GM21825 (cell line): ENCODE measurements around the gene HNRNPCL1.
"Not testable (repeated sequence)": the region's sequence is repeated elsewhere in the genome, so short reads cannot be mapped to it uniquely, and the experiment has no call there.

Experiments used
- ATAC-seq: cut with Tn5 transposase; IDR thresholded peaks from one replicate; pipeline ENCODE4 v1.9.1; 2021; ENCODE audit warnings: mild to moderate bottlenecking, moderate library complexity; ENCODE audit not compliant: unreplicated experiment

The HNRNPCL1 gene

DNA sequence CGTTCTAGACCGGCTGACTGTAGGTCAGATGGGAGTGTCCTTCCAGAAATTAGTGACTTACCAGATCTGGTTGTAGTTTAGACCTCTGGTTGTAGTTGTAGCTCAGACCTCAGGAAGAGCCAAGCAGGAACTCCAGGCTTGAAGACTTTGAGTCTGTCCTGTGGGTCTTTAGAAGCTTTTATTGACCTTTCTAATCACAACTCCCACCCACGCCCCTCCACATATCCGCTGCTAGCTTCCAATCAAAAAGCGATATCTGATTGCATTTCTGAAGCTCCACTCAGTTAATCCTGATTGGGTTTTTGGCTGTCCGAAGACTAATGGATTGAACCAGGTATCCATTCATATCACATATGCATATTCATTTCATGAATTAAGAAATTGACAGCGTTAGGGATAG, at the start of gene HNRNPCL1:
Gene HNRNPCL1 (minus strand): TSS at position 101 of the 400 bp plus-strand sequence. CDS start 431 bp downstream, outside the sequence.
- not testable (repeated sequence) for ATAC-seq

DNA sequence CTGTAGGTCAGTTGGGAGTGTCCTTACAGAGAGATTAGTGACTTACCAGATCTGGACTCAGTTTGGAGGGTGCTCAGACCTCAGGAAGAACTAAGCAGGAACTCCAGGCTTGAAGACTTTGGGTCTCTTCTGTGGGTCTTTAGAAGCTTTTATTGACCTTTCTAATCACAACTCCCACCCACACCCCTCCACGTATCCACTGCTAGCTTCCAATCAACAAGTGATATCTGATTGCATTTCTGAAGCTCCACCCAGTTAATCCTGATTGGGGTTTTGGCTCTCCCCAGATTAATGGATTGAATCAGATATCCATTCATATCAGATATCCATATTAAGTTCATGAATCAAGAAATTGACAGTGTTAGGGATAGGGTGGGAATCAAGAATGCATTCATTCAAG, 49.6 kb upstream of the HNRNPCL1 start, which contains the start of gene PRAMEF10:
Gene PRAMEF10 (minus strand): TSS at position 101 of the 400 bp plus-strand sequence. CDS start 2,423 bp downstream, outside the sequence.
- ATAC-seq, result not testable (repeated sequence)

DNA sequence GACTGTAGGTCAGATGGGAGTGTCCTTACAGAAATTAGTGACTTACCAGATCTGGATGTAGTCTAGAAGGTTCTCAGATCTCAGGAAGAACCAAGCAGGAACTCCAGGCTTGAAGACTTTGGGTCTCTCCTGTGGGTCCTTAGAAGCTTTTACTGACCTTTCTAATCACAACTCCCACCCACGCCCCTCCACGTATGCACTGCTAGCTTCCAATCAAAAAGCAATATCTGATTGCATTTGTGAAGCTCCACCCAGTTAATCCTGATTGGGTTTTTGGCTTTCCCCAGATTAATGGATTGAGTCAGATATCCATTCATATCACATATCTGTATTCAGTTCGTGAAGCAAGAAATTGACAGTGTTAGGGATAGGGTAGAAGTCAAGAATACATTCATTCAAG, 37.6 kb upstream of the HNRNPCL1 start, which contains the start of gene PRAMEF4:
Gene PRAMEF4 (minus strand): TSS at position 101 of the 400 bp plus-strand sequence. CDS start 2,807 bp downstream, outside the sequence.
- not testable (repeated sequence) for ATAC-seq

DNA sequence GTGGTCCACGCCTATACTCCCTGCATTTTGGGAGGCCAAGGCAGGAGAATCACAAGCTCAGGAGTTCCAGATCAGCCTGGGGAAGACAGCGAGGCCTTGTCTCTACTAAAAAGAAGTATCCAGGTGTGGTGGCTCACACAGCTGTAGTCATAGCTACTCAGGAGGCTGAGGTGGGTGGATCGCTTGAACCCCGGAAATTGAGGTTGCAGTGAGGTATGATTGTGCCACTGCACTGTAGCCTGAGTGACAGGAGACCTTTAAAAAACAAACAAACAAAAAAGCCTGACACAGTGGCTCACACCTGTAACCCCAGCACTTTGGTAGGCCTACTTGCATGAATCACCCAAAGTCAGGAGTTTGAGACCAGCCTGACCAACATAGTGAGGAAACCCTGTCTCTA, 29.9 kb upstream of the HNRNPCL1 start:
- not testable (repeated sequence) for ATAC-seq

DNA sequence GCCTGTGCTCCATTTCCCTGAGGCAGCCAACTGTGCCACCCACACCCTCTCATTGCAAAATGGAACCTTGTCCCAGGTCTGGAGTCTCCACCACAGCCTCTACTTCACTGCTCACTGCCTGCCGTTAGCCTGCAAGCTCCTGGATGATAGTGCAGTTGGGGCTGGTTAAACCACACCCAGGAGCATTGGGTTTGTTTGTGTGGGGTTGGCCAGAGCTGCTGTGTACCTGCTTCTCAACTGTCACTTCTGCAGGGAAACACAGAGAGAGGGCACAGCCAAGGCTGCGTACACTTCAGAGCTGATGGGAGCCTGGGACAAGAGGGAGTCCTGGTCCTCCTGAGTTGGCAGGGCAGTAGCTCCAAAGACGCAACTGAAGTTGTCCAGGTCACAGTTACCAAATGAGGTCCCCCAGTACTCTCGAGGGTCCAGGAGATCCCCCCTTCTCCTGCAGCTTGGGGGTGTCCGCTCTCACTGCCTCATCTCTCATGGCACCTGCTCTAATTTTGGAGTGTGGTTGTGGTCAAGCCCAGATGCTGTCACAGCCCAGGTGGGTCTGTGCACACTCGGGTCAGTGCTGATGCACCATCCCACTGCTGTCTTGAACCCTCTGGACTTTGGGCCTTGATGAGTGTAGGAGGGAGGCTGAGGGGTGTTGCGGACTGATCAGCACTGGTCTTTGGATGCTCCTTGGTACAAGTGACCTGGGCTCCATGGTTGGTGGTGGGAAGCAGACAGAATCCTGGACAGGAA, 14.8 kb upstream of the HNRNPCL1 start:
- not testable (repeated sequence) for ATAC-seq

DNA sequence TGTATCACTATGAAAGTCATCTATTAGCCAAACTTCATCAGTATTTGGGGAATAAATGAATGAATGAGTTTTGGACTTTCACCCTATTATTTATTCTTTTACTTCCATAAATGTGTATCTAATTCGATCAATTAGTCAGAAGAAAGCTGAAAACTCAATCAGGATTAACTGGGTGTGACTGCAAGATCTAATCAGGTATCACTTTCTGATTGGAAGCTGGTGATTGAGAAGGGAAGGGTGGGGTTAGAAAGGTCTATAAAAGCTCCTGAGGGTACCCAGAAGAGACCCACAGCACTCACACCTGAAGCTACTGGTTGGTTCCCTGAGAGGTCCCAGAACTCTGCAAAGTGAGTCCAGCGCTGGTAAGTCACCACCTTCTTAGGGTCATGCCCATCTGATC, 8.3 kb upstream of the HNRNPCL1 start, which contains the start of gene PRAMEF2:
Gene PRAMEF2 (plus strand): TSS at position 301 of the 400 bp plus-strand sequence. CDS start 1,924 bp downstream, outside the sequence.
- ATAC-seq, result not testable (repeated sequence)

DNA sequence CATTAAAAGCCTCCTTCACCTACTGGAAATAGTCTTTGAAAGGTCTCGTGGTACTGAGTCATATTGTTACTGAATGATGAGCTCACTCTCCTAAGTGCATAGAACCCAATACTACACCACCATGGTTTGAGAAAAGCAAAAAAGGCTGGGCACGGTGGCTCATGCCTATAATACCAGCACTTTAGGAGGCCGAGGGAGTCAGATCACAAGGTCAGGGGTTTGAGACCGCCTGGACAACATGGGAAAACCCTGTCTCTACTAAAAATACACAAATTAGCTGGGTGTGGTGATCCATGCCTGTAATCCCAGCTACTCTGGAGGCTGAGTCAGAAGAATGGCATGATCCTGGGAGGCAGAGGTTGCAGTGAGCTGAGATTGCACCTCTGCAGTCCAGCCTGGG, 3.3 kb upstream of the HNRNPCL1 start:
- ATAC-seq, result no peak

DNA sequence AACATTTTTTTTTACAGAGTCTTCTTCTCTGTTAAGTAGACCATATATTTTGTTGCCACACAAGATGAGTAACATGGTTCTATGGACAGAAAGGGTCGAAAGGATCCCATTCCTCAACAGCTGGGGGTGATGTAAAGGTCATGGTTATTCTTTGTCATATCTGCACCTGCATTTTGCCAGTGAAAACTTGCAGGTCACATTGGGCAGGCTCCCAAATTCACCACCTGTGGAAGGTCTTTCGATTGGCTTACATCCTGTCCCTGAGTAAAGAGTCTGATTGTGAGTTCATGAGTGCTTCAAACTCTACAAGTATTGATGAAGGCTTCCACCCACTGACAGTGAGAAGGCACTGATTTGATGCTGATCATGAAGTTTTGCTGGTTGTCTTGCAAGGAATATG, 15.3 kb downstream of the HNRNPCL1 start:
- not testable (repeated sequence) for ATAC-seq

DNA sequence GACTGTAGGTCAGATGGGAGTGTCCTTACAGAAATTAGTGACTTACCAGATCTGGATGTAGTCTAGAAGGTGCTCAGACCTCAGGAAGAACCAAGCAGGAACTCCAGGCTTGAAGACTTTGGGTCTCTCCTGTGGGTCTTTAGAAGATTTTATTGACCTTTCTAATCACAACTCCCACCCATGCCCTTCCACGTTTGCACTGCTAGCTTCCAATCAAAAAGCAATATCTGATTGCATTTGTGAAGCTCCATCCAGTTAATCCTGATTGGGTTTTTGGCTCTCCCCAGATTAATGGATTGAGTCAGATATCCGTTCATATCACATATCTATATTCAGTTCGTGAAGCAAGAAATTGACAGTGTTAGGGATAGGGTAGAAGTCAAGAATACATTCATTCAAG, 17.2 kb downstream of the HNRNPCL1 start, which contains the start of gene PRAMEF11:
Gene PRAMEF11 (minus strand): TSS at position 101 of the 400 bp plus-strand sequence. CDS start 2,621 bp downstream, outside the sequence.
- ATAC-seq, result not testable (repeated sequence)

DNA sequence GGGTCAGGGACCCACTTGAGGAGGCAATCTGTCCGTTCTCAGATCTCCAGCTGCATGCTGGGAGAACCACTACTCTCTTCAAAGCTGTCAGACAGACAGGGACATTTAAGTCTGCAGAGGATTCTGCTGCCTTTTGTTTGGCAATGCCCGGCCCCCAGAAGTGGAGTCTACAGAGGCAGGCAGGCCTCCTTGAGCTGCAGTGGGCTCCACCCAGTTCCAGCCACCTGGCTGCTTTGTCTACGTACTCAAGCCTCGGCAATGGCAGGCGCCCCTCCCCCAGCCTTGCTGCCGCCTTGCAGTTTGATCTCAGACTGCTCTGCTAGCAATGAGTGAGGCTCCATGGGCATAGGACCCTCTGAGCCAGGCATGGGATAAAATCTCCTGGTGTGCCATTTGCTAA, 29.5 kb downstream of the HNRNPCL1 start:
- ATAC-seq, result not testable (repeated sequence)

DNA sequence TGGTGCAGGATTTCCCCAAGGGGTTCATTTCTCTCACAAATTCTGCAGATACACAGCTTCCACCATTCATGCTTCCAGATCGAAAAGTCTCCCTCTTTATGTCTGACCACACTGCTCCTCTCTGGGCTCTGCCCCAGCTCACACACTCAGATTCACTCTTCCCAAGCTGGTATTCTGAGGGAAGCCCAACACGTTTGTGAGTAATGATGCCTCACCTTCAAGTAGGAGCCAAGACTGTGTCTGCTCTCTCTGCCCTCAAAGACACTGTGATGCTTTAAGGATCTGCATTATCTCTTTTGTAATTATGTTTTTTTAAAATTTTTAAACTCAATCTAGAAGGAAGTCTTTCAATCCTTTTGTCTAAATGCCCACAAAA, 37.1 kb downstream of the HNRNPCL1 start:
- no peak for ATAC-seq

DNA sequence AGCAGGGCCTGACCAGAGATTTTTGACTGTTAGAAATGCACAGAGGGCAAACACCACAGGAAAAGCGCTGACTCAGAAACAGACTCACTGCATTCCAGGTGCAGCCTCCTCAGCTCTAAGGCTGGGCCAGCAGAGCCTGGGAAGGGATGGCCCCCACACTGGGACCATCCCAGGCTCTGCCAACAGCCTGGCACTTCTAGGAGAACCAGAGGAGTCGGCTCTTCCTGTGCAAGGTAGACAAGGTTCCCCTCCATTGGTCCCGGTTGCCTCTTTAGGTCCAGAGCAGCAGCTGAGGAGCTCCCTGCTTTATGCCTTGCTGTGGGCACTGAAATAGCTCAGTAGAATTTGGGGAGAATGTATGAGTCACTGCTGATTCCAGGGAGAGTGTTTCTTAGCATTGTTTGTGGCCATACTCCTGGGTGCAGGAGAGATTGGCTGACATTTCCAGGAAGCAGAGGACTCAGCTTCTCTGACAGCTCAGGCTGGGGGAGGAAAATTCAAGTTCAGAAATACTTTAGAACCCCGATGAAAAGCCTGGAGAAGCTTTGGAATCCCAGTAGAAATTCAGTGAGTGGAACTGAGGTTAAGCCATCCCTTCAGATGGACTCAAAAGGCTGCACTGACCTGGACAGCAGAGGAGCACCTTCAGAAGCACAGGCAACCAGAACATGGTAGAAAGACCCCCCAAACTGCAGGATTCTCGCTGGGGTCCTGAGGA, 37.7 kb downstream of the HNRNPCL1 start:
- ATAC-seq, result no peak

DNA sequence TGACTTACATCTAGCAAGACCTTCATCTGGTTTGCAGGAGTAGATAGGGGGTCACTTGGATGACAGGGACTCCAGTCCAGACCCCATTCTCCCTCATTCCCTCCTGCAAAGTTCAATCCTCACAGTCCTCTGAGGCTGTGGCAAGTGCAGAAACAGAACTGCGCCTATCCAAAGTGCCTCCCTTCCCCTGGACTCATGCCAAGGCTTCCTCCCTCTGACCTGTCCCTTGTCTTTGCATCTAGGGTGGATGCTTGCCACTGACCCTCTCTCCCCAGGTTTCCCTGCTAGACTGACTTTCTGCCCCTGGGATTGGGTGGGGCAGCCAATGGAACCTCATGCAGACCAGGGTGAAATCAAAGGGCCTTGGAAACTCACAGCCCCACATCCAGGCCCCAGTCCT, 38.6 kb downstream of the HNRNPCL1 start:
- no peak for ATAC-seq

DNA sequence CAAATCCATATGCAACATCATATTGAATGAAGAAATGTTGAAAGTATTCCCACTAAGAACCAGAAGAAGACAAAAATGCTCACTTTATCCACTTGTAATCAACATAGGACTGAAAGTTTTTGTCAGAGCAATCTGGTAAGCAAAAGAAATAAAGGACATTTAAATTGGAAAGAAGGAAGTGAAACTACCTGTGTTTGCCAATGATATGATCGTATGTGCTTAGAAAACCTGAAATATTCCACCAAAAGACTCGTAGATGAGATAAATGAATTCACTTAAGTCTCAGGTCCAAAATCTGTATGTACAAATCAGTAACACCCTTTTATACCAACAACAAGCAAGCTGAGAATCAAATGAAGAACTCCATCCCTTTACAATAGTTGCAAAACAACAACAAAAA, 48.8 kb downstream of the HNRNPCL1 start:
- no peak for ATAC-seq

DNA sequence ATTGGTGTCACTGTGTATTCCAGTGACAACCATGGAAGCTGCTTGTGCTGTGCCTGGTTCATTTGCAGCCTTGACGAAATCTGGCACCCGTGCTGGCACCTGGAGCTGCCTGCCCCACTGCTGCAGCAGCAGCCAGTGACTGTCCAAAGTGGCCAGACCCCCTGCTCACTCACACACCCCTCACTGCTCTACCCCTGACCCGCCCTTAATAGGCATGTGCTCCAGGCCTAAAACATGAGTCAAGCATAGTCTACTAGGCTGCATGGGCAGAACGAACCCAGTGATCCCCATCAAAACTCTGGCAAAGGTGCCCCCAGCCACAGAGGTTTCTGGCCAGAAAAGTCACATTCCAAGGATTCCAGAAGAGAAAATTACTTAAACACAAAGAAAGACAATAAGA, 49.6 kb downstream of the HNRNPCL1 start:
- ATAC-seq, result no peak
